Neural progenitor cell (in vitro differentiated cells): ENCODE measurements around the gene PRDM4. TPM values are rescaled to one million over a fixed set of nuclear protein-coding genes. Genes with fewer than 3 reads are reported as not detected.

Experiments
- DNase-seq: peaks from one replicate; pipeline ENCODE4 v3.0.0-alpha.2; 2016; ENCODE audit warnings: low spot score
- H2AFZ ChIP-seq: fragments of 200-600 bp; sonication (generic); replicated peaks from 2 replicates; pipeline ENCODE4 v1.6.1; 2016; ENCODE audit warnings: antibody characterized with exemption
- H3F3A ChIP-seq: fragments of 200-600 bp; sonication (generic); 2 replicates; pipeline ENCODE4 v1.6.1; 2016; ENCODE audit warnings: antibody characterized with exemption, low read depth
- H3K27ac ChIP-seq: fragments of 200-600 bp; sonication (generic); 2 replicates; pipeline ENCODE4 v1.5.1; 2016; ENCODE audit warnings: mild to moderate bottlenecking
- H3K27me3 ChIP-seq: fragments of 200-600 bp; sonication (generic); 2 replicates; pipeline ENCODE4 v1.6.1; 2016; ENCODE audit warnings: mild to moderate bottlenecking, moderate library complexity
- H3K36me3 ChIP-seq: fragments of 200-600 bp; sonication (generic); 2 replicates; pipeline ENCODE4 v1.5.1; 2016
- H3K4me1 ChIP-seq: fragments of 200-600 bp; sonication (generic); 2 replicates; pipeline ENCODE4 v1.6.1; 2016; ENCODE audit warnings: mixed run types
- H3K4me2 ChIP-seq: fragments of 200-600 bp; sonication (generic); 2 replicates; pipeline ENCODE4 v1.6.1; 2016
- H3K4me3 ChIP-seq: fragments of 200-600 bp; sonication (generic); 2 replicates; pipeline ENCODE4 v1.5.1; 2016
- H3K79me2 ChIP-seq: fragments of 200-600 bp; sonication (generic); 2 replicates; pipeline ENCODE4 v1.6.1; 2016; ENCODE audit warnings: low read depth
- H3K9ac ChIP-seq: fragments of 200-600 bp; sonication (generic); 2 replicates; pipeline ENCODE4 v1.6.1; 2016
- H3K9me3 ChIP-seq: fragments of 200-600 bp; sonication (generic); 2 replicates; pipeline ENCODE4 v1.5.1; 2016; ENCODE audit warnings: low read depth
- H4K20me1 ChIP-seq: fragments of 200-600 bp; sonication (generic); 2 replicates; pipeline ENCODE4 v1.6.1; 2016; ENCODE audit warnings: low read depth
- H3K27ac Mint-ChIP-seq: 3 replicates; pipeline ENCODE4 v1.8.0; 2021; ENCODE audit warnings: mixed read lengths
- H3K27me3 Mint-ChIP-seq: 2 replicates; pipeline ENCODE4 v1.8.0; 2022; ENCODE audit warnings: low read depth, mild to moderate bottlenecking, inconsistent platforms, moderate library complexity, mixed read lengths; ENCODE audit not compliant: insufficient read depth
- H3K36me3 Mint-ChIP-seq: 3 replicates; pipeline ENCODE4 v1.8.0; 2021; ENCODE audit warnings: mixed read lengths
- H3K4me1 Mint-ChIP-seq: 3 replicates; pipeline ENCODE4 v1.8.0; 2021; ENCODE audit warnings: mixed read lengths
- H3K4me3 Mint-ChIP-seq: 3 replicates; pipeline ENCODE4 v1.8.0; 2021; ENCODE audit warnings: mild to moderate bottlenecking, moderate library complexity, mixed read lengths
- H3K9me3 Mint-ChIP-seq: 3 replicates; pipeline ENCODE4 v1.8.0; 2020; ENCODE audit warnings: mixed read lengths
- EZH2 ChIP-seq: fragments of 200-600 bp; sonication (generic); IDR thresholded peaks from 2 replicates; pipeline ENCODE4 v1.6.1; 2017; ENCODE audit warnings: antibody characterized with exemption, mild to moderate bottlenecking, moderate library complexity
- EZH2phosphoT487 ChIP-seq: fragments of 200-600 bp; sonication (generic); IDR thresholded peaks from 2 replicates; pipeline ENCODE4 v1.6.1; 2017; ENCODE audit warnings: antibody characterized with exemption
- total RNA-seq: library from RNA; depleted of rRNA; stranded (reverse); fragments of >200 nt; gene quantifications from 2 replicates; pipeline ENCODE4 v1.2.3, GENCODE V29; 2015; ENCODE audit warnings: low replicate concordance
- TF ChIP-seq, protein P1 (sequence below): fragments of 200-600 bp; sonication (generic); IDR thresholded peaks from 2 replicates; pipeline ENCODE4 v1.5.1; 2017; ENCODE audit warnings: antibody characterized with exemption, mild to moderate bottlenecking

PRDM4 gene, protein sequence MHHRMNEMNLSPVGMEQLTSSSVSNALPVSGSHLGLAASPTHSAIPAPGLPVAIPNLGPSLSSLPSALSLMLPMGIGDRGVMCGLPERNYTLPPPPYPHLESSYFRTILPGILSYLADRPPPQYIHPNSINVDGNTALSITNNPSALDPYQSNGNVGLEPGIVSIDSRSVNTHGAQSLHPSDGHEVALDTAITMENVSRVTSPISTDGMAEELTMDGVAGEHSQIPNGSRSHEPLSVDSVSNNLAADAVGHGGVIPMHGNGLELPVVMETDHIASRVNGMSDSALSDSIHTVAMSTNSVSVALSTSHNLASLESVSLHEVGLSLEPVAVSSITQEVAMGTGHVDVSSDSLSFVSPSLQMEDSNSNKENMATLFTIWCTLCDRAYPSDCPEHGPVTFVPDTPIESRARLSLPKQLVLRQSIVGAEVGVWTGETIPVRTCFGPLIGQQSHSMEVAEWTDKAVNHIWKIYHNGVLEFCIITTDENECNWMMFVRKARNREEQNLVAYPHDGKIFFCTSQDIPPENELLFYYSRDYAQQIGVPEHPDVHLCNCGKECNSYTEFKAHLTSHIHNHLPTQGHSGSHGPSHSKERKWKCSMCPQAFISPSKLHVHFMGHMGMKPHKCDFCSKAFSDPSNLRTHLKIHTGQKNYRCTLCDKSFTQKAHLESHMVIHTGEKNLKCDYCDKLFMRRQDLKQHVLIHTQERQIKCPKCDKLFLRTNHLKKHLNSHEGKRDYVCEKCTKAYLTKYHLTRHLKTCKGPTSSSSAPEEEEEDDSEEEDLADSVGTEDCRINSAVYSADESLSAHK
- total RNA-seq, result 19.3 and 21.9 TPM in 2 replicates

DNA sequence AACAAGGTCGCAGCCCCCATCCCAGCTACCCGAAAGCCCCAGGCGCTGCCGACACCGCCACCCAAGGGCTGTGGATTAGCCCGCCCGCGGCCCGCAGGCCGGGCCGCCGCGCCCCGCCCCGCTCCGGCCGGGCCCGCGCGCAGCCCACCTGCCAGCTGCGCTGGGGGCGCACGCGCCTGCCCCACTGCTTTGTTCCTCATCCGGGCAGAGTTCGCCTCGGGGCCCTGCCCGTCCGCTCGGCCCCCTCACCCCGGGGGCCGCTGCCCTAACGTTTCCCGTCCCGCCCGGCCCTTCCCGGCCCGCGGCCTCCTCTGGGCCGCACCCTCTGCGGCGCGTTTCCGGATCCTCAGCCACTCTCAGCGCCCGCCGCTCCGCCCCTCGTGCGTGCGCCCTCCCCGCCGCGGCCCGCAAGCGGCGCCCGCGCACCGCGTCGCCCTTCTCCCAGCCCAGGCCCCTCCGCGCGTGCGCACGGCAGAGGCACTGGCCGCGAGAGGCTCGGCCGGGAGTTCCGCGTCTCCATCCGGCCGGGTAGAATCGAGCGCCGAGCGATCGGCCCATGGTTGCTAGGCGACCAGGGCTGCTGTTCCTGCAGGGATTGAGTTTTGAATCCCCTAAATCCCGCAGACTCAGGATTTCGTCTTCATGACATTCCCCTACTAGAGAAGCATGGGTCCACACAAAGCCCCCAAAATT is at the start of gene PRDM4:
TSS of gene PRDM4 (minus strand) at position 329 of the 693 bp plus-strand sequence. CDS start 622 bp downstream, outside the sequence.
- H3K27ac Mint-ChIP-seq, result peak within 1 kb of the TSS; percentile 57
- no peaks in the 10 kb centered on the region for H3K9me3 Mint-ChIP-seq
- peaks cover 20% of the 10 kb centered on the region for H4K20me1 ChIP-seq
- no peaks in the 10 kb centered on the region for H3F3A ChIP-seq
- peaks cover 11% of the 10 kb centered on the region for H3K4me1 ChIP-seq
- peaks cover 41% of the 10 kb centered on the region for H3K79me2 ChIP-seq
- H3K36me3 ChIP-seq, result no peaks in the 10 kb centered on the region
- peaks cover 5% of the 10 kb centered on the region for H3K27me3 Mint-ChIP-seq
- H3K4me3 Mint-ChIP-seq, result peak within 1 kb of the TSS; percentile 95
- peak; percentile 99 for DNase-seq
- peak within 1 kb of the TSS; percentile 100 for H2AFZ ChIP-seq
- peak within 1 kb of the TSS; percentile 82 for H3K4me3 ChIP-seq
- peaks cover 26% of the 10 kb centered on the region for H3K4me1 Mint-ChIP-seq
- H3K27me3 ChIP-seq, result peaks cover 23% of the 10 kb centered on the region
- TF ChIP-seq EZH2 (no peak), EZH2phosphoT487 (no peak)
- TF ChIP-seq, protein P1, sequence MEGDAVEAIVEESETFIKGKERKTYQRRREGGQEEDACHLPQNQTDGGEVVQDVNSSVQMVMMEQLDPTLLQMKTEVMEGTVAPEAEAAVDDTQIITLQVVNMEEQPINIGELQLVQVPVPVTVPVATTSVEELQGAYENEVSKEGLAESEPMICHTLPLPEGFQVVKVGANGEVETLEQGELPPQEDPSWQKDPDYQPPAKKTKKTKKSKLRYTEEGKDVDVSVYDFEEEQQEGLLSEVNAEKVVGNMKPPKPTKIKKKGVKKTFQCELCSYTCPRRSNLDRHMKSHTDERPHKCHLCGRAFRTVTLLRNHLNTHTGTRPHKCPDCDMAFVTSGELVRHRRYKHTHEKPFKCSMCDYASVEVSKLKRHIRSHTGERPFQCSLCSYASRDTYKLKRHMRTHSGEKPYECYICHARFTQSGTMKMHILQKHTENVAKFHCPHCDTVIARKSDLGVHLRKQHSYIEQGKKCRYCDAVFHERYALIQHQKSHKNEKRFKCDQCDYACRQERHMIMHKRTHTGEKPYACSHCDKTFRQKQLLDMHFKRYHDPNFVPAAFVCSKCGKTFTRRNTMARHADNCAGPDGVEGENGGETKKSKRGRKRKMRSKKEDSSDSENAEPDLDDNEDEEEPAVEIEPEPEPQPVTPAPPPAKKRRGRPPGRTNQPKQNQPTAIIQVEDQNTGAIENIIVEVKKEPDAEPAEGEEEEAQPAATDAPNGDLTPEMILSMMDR, result peak; percentile 60
- H3K27ac ChIP-seq, result no peak within 1 kb of the TSS
- H3K36me3 Mint-ChIP-seq, result peaks cover 7% of the 10 kb centered on the region
- peak within 1 kb of the TSS; percentile 72 for H3K9ac ChIP-seq
- H3K9me3 ChIP-seq, result no peaks in the 10 kb centered on the region
- peak within 1 kb of the TSS; percentile 96 for H3K4me2 ChIP-seq

DNA sequence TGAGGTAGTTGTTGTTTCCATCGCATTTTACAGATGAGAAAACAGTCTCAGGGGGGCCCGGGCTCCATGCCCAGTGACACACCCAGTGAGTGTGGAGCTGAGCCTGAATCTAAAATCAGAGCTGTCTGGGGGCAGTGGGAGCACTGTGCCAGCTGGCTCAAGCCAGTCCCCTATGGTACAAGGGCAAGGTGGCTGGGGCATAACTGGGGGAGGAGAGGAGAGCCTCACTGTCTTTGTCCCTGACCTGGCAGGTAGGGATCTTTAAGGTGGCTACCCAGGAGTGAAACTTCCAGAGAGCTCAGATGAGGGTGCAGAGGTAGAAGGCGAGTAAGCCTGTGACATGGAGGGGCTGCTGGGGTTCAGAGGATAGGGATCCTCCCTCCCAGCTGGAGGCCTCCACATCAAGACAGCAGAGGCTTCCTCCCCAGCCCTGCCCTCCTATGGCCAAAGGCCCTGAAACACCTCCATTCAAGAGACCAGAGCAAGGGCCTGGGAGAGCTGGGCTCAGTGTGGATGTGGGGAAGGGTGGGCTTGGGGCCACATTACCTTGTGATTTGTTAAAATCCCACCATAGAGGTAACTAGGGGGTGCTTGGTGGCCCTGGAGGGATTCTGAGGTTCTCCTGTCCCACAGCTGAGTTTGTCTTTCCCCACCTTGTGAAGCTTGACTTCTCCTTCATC is 46.7 kb upstream of the PRDM4 start:
- no peak overlapping the region for H2AFZ ChIP-seq
- Mint-ChIP-seq H3K27ac (no peak overlapping the region), H3K27me3 (peaks cover 9% of the 10 kb centered on the region), H3K36me3 (no peaks in the 10 kb centered on the region), H3K9me3 (no peaks in the 10 kb centered on the region), H3K4me1 (no peaks in the 10 kb centered on the region), H3K4me3 (no peak overlapping the region)
- no peak overlapping the region for H3K27ac ChIP-seq
- H3K9ac ChIP-seq, result no peak overlapping the region
- H3K36me3 ChIP-seq, result no peaks in the 10 kb centered on the region
- DNase-seq, result no peak
- H3K4me3 ChIP-seq, result no peak overlapping the region
- no peaks in the 10 kb centered on the region for H3K4me1 ChIP-seq
- no peaks in the 10 kb centered on the region for H3K27me3 ChIP-seq
- TF ChIP-seq, protein P1, result no peak
- no peak for TF ChIP-seq EZH2
- no peak for TF ChIP-seq EZH2phosphoT487
- H3F3A ChIP-seq, result no peaks in the 10 kb centered on the region
- H3K9me3 ChIP-seq, result no peaks in the 10 kb centered on the region
- H3K79me2 ChIP-seq, result no peaks in the 10 kb centered on the region
- no peaks in the 10 kb centered on the region for H4K20me1 ChIP-seq
- H3K4me2 ChIP-seq, result no peak overlapping the region

DNA sequence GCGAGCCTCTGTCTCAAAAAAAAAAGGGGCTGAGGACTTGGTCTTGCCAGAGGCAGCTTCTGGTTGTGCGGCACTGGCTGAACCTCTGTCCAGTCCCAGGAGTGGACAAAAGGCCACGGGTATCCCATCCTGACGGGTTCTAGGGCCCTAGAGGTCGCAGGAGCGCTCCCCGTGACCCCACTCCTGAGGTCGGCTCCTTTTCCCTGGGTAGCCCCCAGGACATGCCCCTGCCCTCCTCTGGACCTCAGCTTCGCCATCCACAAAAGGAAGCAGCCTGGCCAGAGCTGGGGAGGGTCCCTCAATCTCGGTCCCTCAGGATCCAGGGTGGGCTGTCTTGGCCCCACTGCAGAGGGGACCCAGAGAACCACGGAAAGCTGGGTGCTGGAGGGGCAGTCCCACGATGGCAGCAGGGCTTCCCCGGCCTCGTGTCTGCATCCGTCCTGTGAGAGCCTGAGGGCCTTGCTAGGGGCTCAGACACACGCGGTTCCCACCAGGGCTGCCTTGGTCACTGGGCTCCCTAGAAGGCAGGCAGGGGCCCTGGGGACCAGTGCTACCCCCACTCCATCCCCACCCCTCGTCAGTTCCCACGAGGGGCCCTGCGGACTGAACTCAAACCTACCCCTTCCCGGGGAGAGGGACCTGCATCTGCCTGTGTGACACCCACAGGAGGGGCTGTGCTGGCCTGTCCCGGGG is 44.7 kb upstream of the PRDM4 start:
- peaks cover 9% of the 10 kb centered on the region for H3K27me3 Mint-ChIP-seq
- Histone ChIP-seq H3K36me3 (no peaks in the 10 kb centered on the region), H3K27me3 (no peaks in the 10 kb centered on the region), H4K20me1 (no peaks in the 10 kb centered on the region), H3F3A (no peaks in the 10 kb centered on the region), H3K4me2 (no peak overlapping the region), H3K9ac (no peak overlapping the region), H2AFZ (no peak overlapping the region), H3K27ac (no peak overlapping the region), H3K9me3 (no peaks in the 10 kb centered on the region), H3K79me2 (no peaks in the 10 kb centered on the region), H3K4me1 (no peaks in the 10 kb centered on the region), H3K4me3 (no peak overlapping the region)
- TF ChIP-seq EZH2, result no peak
- no peak for TF ChIP-seq EZH2phosphoT487
- TF ChIP-seq, protein P1, result no peak
- H3K27ac Mint-ChIP-seq, result no peak overlapping the region
- no peak overlapping the region for H3K4me3 Mint-ChIP-seq
- no peaks in the 10 kb centered on the region for H3K4me1 Mint-ChIP-seq
- DNase-seq, result no peak
- no peaks in the 10 kb centered on the region for H3K36me3 Mint-ChIP-seq
- H3K9me3 Mint-ChIP-seq, result no peaks in the 10 kb centered on the region
